IPS-11a (cell line): ENCODE measurements around the gene WFIKKN2.

Experiments
- H3K4me3 ChIP-seq: one replicate; pipeline ENCODE4 v1.5.1; 2013; ENCODE audit warnings: low read depth, low read length, control low read depth

Gene WFIKKN2

GRCh38 chr17:50808888-50809287 is 26.5 kb upstream of the WFIKKN2 start:
- H3K4me3 ChIP-seq, result no peak overlapping the region

DNA sequence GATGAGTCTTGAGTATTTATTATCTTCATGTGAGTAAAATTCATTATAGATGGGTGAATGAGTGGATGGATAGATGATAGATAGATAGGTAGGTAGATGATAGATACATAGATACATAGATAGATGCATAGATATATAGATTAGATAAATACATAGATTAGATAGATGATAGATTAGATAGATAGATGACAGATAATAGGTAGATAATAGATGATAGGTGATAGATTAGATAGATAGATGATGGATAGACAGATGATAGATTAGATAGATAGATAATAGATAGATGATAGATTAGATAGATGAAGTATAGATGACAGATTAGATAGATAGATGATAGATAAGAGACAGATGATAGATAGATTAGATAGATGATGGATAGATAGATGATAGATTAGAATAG is 21.8 kb upstream of the WFIKKN2 start:
- no peak overlapping the region for H3K4me3 ChIP-seq

GRCh38 chr17:50815400-50815799 is 20.0 kb upstream of the WFIKKN2 start:
- H3K4me3 ChIP-seq, result no peak overlapping the region

GRCh38 chr17:50816271-50816670 is 19.1 kb upstream of the WFIKKN2 start:
- no peak overlapping the region for H3K4me3 ChIP-seq

GRCh38 chr17:50816771-50817751 is 18.3 kb upstream of the WFIKKN2 start:
- no peak overlapping the region for H3K4me3 ChIP-seq

GRCh38 chr17:50817838-50818237 is 17.5 kb upstream of the WFIKKN2 start:
- no peak overlapping the region for H3K4me3 ChIP-seq

GRCh38 chr17:50818261-50818660 is 17.1 kb upstream of the WFIKKN2 start:
- H3K4me3 ChIP-seq, result no peak overlapping the region

DNA sequence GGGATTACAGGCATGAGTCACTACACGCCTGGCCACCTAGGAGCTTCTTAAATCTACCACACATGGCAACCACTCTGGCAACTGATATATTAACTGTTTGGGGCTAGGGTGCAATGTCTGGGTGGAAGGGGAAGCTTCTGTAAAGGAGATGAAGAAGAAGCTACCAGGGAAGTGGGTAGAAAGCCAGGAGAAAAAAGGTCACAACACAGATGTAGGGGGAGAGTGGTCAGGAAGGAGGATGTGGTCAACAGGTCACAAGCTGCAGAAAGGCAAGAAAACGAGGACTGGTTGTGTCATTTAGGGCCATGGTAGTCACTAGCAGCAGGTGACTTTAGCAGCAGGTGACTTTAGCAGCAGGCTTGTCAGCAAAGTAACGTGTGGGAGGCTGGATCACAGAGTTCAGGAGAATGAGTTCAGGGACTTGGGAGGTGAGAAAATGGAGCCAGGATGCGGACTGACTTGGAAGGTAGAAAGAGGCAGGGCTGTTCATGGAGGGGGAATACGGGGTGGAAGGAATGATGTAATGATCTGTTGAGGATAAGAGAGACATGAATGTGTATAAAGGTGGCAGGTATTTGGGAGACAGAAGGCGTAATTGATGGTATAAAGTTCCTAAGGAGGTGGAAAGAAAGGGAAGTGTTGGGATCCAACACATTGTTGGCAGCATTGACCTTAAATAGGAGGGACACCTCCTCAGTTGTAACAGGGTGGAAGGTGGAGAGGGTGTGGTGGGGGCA is 16.3 kb upstream of the WFIKKN2 start:
- H3K4me3 ChIP-seq, result no peak overlapping the region

DNA sequence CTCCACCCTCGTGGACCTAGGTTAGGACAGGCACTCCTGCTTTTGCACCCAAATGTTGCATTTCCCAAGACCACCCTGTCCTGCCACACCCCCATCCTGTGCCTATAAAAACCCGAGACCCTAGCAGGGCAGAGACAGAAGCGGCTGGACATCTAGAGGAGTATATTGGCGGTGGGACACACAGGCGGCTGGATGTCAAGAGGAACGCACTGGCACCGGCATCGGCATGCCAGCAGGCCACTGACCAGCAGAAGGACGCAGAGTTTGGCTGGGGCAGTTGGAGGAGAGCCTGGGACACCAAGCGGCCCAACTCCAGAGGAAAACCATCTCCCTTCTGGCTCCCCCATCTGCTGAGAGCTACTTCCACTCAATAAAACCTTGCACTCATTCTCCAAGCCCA is 14.7 kb upstream of the WFIKKN2 start:
- no peak overlapping the region for H3K4me3 ChIP-seq

DNA sequence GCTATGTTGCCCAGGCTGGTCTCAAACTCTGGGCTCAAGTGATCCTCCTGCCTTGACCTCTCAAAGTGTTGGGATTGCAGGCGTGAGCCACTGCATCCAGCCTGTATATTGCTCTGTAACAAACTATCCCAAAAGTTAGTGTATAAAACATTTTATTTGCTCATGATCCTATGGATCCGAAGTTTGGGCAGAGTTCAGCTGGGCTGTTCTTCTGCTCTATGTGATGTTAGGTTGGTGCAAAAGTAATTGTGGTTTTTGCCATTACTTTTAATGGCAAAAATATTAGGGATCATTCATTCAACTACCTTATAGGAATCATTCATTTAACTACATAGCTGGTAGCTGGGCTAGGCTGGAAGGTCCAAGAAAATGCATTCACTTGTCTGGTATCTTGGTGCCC is 12.8 kb upstream of the WFIKKN2 start:
- no peak overlapping the region for H3K4me3 ChIP-seq

DNA sequence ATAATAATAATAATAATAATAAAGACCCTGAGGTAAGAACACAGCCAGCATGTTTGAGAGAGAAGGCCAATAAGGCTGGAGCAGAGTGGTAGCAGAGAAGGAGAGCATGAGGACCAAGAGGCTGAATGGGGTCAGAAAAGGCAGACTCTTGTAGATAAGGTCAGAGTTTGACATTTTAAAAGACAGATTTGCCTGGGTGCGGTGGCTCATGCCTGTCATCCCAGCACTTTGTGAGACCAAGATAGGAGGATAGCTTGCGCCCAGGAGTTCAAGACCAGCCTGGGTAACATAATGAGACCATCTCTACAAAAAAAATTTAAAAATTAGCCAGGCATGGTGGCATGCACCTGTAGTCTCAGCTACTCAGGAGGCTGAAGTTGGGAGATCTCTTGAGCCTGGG is 11.0 kb upstream of the WFIKKN2 start:
- no peak overlapping the region for H3K4me3 ChIP-seq

DNA sequence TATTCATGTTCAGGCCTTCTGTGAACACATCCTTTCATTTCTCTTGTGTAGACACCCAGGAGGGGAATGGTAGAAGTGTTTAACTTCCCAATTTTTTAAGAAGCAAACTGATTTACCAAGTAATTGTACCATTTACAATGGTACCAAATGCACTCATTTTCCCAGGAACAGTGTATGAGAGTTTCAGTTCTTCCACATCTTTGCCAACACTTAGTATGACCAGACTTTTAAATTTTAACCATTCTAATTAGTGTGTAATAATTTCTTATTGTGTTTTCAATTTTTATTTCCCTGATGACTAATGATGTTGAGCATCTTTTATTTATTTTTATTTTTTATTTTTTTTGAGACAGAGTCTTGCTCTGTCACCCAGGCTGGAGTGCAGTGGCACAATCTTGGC is 10.2 kb upstream of the WFIKKN2 start:
- H3K4me3 ChIP-seq, result no peak overlapping the region

DNA sequence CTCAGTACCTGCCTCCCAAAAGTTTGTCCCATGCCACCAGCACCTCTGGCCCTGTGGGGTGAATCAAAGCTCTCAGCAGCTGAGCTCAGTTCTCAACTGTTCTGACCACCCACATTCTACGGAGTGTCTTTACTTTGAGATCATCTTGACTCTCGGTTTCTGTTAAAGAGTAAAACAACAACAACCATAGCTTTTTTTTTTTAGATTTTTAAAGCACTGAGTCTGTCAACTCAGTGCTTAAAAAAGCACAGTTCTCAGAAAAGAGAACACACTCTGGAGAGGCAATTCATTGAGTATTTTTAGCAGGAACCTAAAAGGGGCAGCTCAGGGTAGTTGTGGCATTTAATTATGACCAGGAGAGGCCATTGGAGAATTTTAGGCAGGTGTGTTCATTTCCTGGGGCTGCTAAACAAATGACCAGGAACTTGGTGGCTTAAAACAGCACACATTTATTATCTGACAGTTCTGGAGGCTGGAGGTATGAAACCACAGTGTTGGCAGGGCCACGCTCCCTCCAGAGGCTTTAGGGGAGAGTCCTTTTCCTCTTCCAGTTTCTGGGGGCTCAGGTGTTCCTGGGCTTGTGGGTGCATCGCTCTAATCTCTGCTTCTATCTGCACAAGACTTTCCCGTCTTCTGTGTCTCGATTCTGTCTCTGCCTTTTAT is 6.7 kb upstream of the WFIKKN2 start:
- no peak overlapping the region for H3K4me3 ChIP-seq

- no peak overlapping the region for H3K4me3 ChIP-seq
Measured at GRCh38 chr17:50829332-50829731, 6.1 kb upstream of the WFIKKN2 start.

- H3K4me3 ChIP-seq, result no peak overlapping the region
Measured at GRCh38 chr17:50830352-50830751, 5.0 kb upstream of the WFIKKN2 start.

DNA sequence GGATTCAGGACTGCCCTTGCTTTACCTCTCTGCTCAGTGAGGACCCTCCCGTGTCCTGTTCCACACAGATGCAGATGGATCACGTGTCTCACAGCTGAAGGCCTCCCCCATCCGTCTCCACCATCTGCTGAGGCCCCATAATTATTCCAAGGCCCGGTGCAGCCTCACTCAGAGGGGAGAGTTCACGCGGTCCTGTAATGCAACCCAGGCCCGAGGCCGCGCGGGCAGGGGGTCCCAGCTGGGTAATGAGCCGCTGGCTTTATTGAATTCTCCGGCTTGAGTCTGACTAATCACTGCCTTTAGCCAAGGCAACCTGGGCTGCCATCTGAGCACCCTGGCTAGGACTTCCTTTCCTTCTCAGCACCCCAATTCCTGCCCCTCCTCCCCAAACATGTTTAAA is 4.4 kb upstream of the WFIKKN2 start:
- no peak overlapping the region for H3K4me3 ChIP-seq

DNA sequence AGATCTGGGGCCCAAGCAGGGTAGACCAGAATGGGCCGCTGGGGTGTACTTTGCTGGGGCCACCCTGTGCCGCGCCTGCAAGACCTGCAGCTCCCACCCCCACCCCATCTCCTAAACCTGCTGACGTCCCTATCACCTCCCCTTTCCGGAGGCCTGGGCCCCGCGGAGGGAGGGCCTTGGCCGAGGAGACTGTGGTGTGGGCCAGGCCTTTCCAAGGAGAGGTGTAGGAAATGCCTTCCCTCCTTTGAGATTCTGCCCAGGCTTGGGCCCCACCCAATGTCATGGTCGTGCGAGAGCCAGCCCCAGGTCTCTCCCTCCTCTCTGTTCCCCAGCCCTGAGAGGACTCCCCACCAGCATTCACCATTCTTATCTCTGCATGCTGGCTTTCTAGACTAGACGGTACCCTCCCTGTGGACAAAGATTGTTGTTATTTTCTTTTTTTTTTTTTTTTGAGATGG is 3.9 kb upstream of the WFIKKN2 start:
- no peak overlapping the region for H3K4me3 ChIP-seq

DNA sequence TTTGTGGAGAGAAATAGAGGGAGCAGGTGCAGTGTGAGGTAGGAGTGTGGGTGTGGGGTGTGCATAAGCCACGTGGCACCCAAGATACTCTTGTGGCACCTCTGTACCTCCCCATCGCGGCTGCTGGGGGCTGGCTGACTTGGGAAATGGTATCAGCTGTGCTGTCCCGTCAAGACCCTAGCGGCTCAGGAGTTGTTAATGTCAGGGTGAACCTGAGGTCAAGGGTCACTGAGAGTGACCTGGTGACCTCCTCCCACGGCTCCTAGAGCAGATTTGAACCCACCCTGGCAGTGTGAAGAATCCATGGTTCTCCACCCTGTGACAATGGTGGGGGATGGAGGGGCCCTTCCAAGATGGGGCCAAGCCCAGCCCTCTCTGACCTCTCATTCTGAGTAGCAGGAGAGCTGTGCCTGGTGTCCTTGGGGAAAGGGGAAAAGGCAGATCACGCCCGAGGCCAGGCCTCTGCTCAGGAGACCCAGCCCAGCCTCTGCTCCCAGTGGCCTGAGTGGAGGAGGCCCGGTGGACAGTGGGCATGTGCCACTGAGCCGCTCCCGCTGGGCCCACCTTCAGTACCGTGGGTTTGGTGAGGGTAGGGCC is 3.0 kb upstream of the WFIKKN2 start:
- no peak overlapping the region for H3K4me3 ChIP-seq

- no peak overlapping the region for H3K4me3 ChIP-seq
Measured at GRCh38 chr17:50832864-50833381, 2.5 kb upstream of the WFIKKN2 start.

DNA sequence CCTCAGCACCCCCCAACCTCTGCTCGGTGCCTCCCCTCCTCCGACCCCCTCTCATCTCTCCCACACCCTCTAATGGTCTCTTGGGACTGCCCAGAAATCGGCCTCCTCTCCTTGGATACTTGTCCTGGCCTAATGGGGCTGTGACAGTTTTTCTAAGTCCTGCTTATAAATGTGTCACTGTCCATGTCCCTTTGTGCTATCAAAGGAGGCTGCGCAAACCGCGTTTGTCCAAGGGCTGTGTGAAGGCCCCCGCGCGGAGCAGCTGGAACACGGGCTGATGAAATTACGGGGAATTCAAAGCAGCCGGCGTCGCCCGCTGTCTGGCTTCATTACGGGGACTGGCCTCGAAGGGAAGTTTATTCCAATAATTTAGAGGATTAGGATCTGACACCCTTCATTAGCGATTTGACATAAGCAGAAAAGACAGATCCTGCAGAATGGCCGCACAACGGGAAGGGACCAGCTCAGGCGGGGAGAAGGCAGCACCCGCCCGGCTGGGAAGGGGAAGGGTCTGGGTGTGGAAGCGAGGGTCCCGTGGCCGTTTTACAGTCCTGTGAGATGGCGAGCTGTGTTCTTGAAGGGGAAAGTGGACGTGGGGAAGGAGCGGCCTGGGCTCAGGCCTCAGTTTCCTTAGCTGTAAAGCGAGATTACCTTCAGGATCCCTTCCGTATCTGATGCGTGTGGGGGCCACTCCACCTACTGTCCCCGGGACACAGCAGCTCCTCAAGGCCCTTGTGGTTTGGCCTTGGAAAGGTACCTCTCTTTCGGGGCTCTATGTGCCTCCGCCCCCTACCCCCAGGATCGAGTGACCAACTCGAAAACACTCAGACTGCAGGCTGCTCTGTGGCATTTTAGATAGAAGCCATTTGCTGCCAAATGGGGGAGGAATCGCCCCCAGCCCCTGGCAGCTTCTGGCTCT is 1.6 kb upstream of the WFIKKN2 start:
- H3K4me3 ChIP-seq, result no peak overlapping the region
